NB4 (cell line): Measurements from ENCODE around the gene PIK3R4.

ENCODE experiments used
- CTCF ChIP-seq: IDR thresholded peaks from one replicate; pipeline ENCODE4 v1.5.1; 2012; ENCODE audit warnings: low read depth, low read length
- MAX ChIP-seq: IDR thresholded peaks from 2 replicates; pipeline ENCODE4 v1.6.1; 2011; ENCODE audit warnings: low read depth, low read length
- MYC ChIP-seq: IDR thresholded peaks from 2 replicates; pipeline ENCODE4 v1.6.1; 2011; ENCODE audit warnings: low read depth, low read length
- POLR2A ChIP-seq: IDR thresholded peaks from 2 replicates; pipeline ENCODE4 v1.6.1; 2011; ENCODE audit warnings: mild to moderate bottlenecking; ENCODE audit not compliant: insufficient read length; ENCODE audit errors: extremely low read depth

GRCh38 chr3:130677343-130677742 lies 69.3 kb downstream of the PIK3R4 start:
- TF ChIP-seq MAX (no peak), CTCF (no peak), POLR2A (no peak), MYC (no peak)
